Caco-2 (cell line): ENCODE measurements around the gene DOK7. TPM values are rescaled to one million over a fixed set of nuclear protein-coding genes. Genes with fewer than 3 reads are reported as not detected.

Source experiments
- BruUV-seq: library from RNA; stranded (reverse); fragments of 400-500 nt; replicated peaks from 2 replicates; lab custom pipeline; 2021; lab: Mats Ljungman, UMichigan
- CTCF ChIA-PET: fragments of 300-600 bp; sonication (Branson Sonifier 250); formaldehyde crosslinking; loops from one replicate; lab custom pipeline; 2022; ENCODE audit warnings: antibody characterized with exemption; lab: Charles Lee
- POLR2A ChIA-PET: fragments of 300-600 bp; sonication (Branson Sonifier 250); formaldehyde crosslinking; loops from one replicate; lab custom pipeline; 2022; ENCODE audit warnings: antibody characterized with exemption; lab: Charles Lee
- DNase-seq, 2 experiments: peaks; one replicate each; pipeline versions ENCODE4 v3.0.0 to v3.0.0-alpha.2; 2020 to 2022
- H3K27me3 ChIP-seq: replicated peaks from 2 replicates; pipeline ENCODE4 v1.6.0; 2011; ENCODE audit warnings: low read length; ENCODE audit not compliant: control insufficient read depth, insufficient read depth
- H3K36me3 ChIP-seq: 2 replicates; pipeline ENCODE4 v1.5.1; 2011; ENCODE audit warnings: low read length; ENCODE audit not compliant: control insufficient read depth, insufficient read depth
- H3K4me1 ChIP-seq: fragments of 250-450 bp; sonication (Bioruptor Pico); 2 replicates; pipeline ENCODE4 v1.5.1; 2020; ENCODE audit warnings: mild to moderate bottlenecking
- H3K4me3 ChIP-seq: 2 replicates; pipeline ENCODE4 v1.5.1; 2011; ENCODE audit warnings: low read depth, mild to moderate bottlenecking, control low read depth, low read length
- H3K9me3 ChIP-seq: fragments of 250-450 bp; sonication (Bioruptor Pico); 2 replicates; pipeline ENCODE4 v1.5.1; 2020; ENCODE audit warnings: mild to moderate bottlenecking, moderate library complexity
- H3K27ac Mint-ChIP-seq: one replicate; pipeline ENCODE4 v1.8.0; 2022; ENCODE audit warnings: mixed read lengths; ENCODE audit not compliant: unreplicated experiment
- H3K27me3 Mint-ChIP-seq: one replicate; pipeline ENCODE4 v1.8.0; 2022; ENCODE audit warnings: mixed read lengths; ENCODE audit not compliant: insufficient read depth, unreplicated experiment
- H3K36me3 Mint-ChIP-seq: one replicate; pipeline ENCODE4 v1.8.0; 2022; ENCODE audit warnings: mild to moderate bottlenecking, mixed read lengths; ENCODE audit not compliant: insufficient read depth, unreplicated experiment
- H3K4me1 Mint-ChIP-seq: one replicate; pipeline ENCODE4 v1.8.0; 2022; ENCODE audit warnings: low read depth, mixed read lengths; ENCODE audit not compliant: unreplicated experiment
- H3K4me3 Mint-ChIP-seq: one replicate; pipeline ENCODE4 v1.8.0; 2022; ENCODE audit warnings: mild to moderate bottlenecking, moderate library complexity, mixed read lengths; ENCODE audit not compliant: unreplicated experiment
- H3K9me3 Mint-ChIP-seq: one replicate; pipeline ENCODE4 v1.8.0; 2022; ENCODE audit warnings: mixed read lengths; ENCODE audit not compliant: unreplicated experiment
- CTCF ChIP-seq, 2 experiments: fragments of 200-600 bp in 1 of 2; IDR thresholded peaks; 1 replicate in 1 of 2; 2 replicates in 1 of 2; pipeline versions ENCODE4 v1.5.1 to v1.8.0; 2011 to 2022; ENCODE audit warnings: antibody characterized with exemption in 1 of 2, control low read depth in 1 of 2, inconsistent platforms in 1 of 2, low read depth in 1 of 2, low read length in 1 of 2, mild to moderate bottlenecking in 1 of 2, moderate library complexity in 1 of 2; ENCODE audit not compliant: insufficient read depth in 1 of 2, severe bottlenecking in 1 of 2, unreplicated experiment in 1 of 2
- intact Hi-C: fragments of 100-400 bp; cut with micrococcal nuclease; formaldehyde crosslinking; loops from one replicate; pipeline ENCODE4 v1.10.0; 2022; ENCODE audit not compliant: unreplicated experiment
- total RNA-seq: library from RNA; stranded (reverse); gene quantifications from 2 replicates; pipeline ENCODE4 v1.2.3, GENCODE V29; 2022

DOK7 gene
- total RNA-seq, 1 experiment from 2014 or later, result 0.29 TPM

- BruUV-seq, result no TSS peak
- no peaks in the 10 kb centered on the region for H3K27me3 ChIP-seq
- DNase-seq, result no peak
- Mint-ChIP-seq H3K9me3 (no peaks in the 10 kb centered on the region), H3K27me3 (no peaks in the 10 kb centered on the region), H3K36me3 (peaks cover 60% of the 10 kb centered on the region), H3K4me3 (no peak overlapping the region), H3K27ac (no peak overlapping the region), H3K4me1 (no peaks in the 10 kb centered on the region)
- no peak for TF ChIP-seq CTCF (IDR thresholded peaks at IDR 0.05; ENCODE audit: insufficient read depth in 1 of 2, low read depth in 1 of 2, low read length in 1 of 2, severe bottlenecking in 1 of 2, unreplicated experiment in 1 of 2)
- ChIA-PET CTCF (no interaction called here), POLR2A (no interaction called here)
- no peak overlapping the region for H3K4me3 ChIP-seq
- no peaks in the 10 kb centered on the region for H3K4me1 ChIP-seq
- intact Hi-C loops, result no loop called here
- H3K9me3 ChIP-seq, result no peaks in the 10 kb centered on the region
- H3K36me3 ChIP-seq, result peaks cover 2% of the 10 kb centered on the region
Observed at GRCh38 chr4:3516836-3517730, 54.0 kb downstream of the DOK7 start.

- no peaks in the 10 kb centered on the region for H3K9me3 Mint-ChIP-seq
- no peaks in the 10 kb centered on the region for H3K27me3 ChIP-seq
- no peak overlapping the region for H3K4me3 ChIP-seq
- H3K36me3 Mint-ChIP-seq, result peaks cover 51% of the 10 kb centered on the region
- ChIA-PET POLR2A (interaction anchor here (0.6 kb wide), 1 partner anchor 24 kb away, joined by 3 read pairs; no protein-coding TSS in a partner anchor), CTCF (no interaction called here)
- H3K4me1 ChIP-seq, result no peaks in the 10 kb centered on the region
- no peaks in the 10 kb centered on the region for H3K27me3 Mint-ChIP-seq
- BruUV-seq, result no TSS peak
- H3K4me3 Mint-ChIP-seq, result no peak overlapping the region
- no peaks in the 10 kb centered on the region for H3K4me1 Mint-ChIP-seq
- H3K27ac Mint-ChIP-seq, result no peak overlapping the region
- no peak for TF ChIP-seq CTCF (IDR thresholded peaks at IDR 0.05; ENCODE audit: insufficient read depth in 1 of 2, low read depth in 1 of 2, low read length in 1 of 2, severe bottlenecking in 1 of 2, unreplicated experiment in 1 of 2)
- peaks cover 2% of the 10 kb centered on the region for H3K36me3 ChIP-seq
- no peaks in the 10 kb centered on the region for H3K9me3 ChIP-seq
- no peak for DNase-seq
- intact Hi-C loops, result no loop called here
Observed at GRCh38 chr4:3517731-3518510, 54.8 kb downstream of the DOK7 start.

GRCh38 chr4:3518511-3518880 lies 55.4 kb downstream of the DOK7 start:
- Mint-ChIP-seq H3K4me3 (no peak overlapping the region), H3K27ac (no peak overlapping the region), H3K9me3 (no peaks in the 10 kb centered on the region), H3K27me3 (no peaks in the 10 kb centered on the region), H3K36me3 (peaks cover 46% of the 10 kb centered on the region), H3K4me1 (no peaks in the 10 kb centered on the region)
- Histone ChIP-seq H3K4me1 (no peaks in the 10 kb centered on the region), H3K27me3 (no peaks in the 10 kb centered on the region), H3K36me3 (peaks cover 3% of the 10 kb centered on the region), H3K9me3 (no peaks in the 10 kb centered on the region), H3K4me3 (no peak overlapping the region)
- intact Hi-C loops, result no loop called here
- BruUV-seq, result no TSS peak
- no peak for DNase-seq
- ChIA-PET POLR2A (no interaction called here), CTCF (no interaction called here)
- TF ChIP-seq CTCF (IDR thresholded peaks at IDR 0.05; ENCODE audit: insufficient read depth in 1 of 2, low read depth in 1 of 2, low read length in 1 of 2, severe bottlenecking in 1 of 2, unreplicated experiment in 1 of 2), result no peak
